HUES64 (cell line): ENCODE measurements around the gene FANCC.

Experiments used
- H3K27ac ChIP-seq: 2 replicates; pipeline ENCODE4 v1.7.0; 2013; ENCODE audit warnings: low read depth, low read length, inconsistent platforms
- H3K27me3 ChIP-seq: 2 replicates; pipeline ENCODE4 v1.6.1; 2013; ENCODE audit warnings: mild to moderate bottlenecking, low read length; ENCODE audit not compliant: insufficient read depth
- H3K36me3 ChIP-seq: 2 replicates; pipeline ENCODE4 v1.6.1; 2013; ENCODE audit warnings: mild to moderate bottlenecking, low read length; ENCODE audit not compliant: insufficient read depth
- H3K4me1 ChIP-seq: 2 replicates; pipeline ENCODE4 v1.6.1; 2013; ENCODE audit warnings: mild to moderate bottlenecking, low read length, moderate library complexity; ENCODE audit not compliant: insufficient read depth
- H3K4me3 ChIP-seq: 2 replicates; pipeline ENCODE4 v1.5.1; 2013; ENCODE audit warnings: mild to moderate bottlenecking, low read length, moderate library complexity
- H3K9ac ChIP-seq: 2 replicates; pipeline ENCODE4 v1.6.1; 2013; ENCODE audit warnings: mild to moderate bottlenecking, low read depth, low read length
- H3K9me3 ChIP-seq: 2 replicates; pipeline ENCODE4 v1.6.1; 2013; ENCODE audit warnings: low read depth, low read length; ENCODE audit not compliant: insufficient read depth
- whole genome bisulfite sequencing: fragments of 150-250, 120-280 bp; methylation state at CpG from one replicate; pipeline ENCODE4 v1.1.7; 2013; ENCODE audit warnings: missing lambda C conversion rate; 5-methylcytosine and 5-hydroxymethylcytosine counted together

Gene FANCC

GRCh38 chr9:95131023-95131943, 186.2 kb downstream of the FANCC start:
- Histone ChIP-seq H3K4me3 (peak overlapping the region; percentile 25; the same call in 1 of the 2 replicates), H3K9ac (no peak overlapping the region), H3K27me3 (no peaks in the 10 kb centered on the region), H3K36me3 (no peaks in the 10 kb centered on the region), H3K4me1 (peaks cover 39% of the 10 kb centered on the region), H3K9me3 (no peaks in the 10 kb centered on the region), H3K27ac (peak overlapping the region; percentile 72; the same call in 1 of the 2 replicates)
- 11% methylated on average over 7 of the region's 7 CpGs for WGBS

- 15% methylated on average over 4 of the region's 5 CpGs for WGBS
- Histone ChIP-seq H3K36me3 (no peaks in the 10 kb centered on the region), H3K9ac (no peak overlapping the region), H3K4me3 (no peak overlapping the region), H3K27me3 (no peaks in the 10 kb centered on the region), H3K4me1 (peaks cover 39% of the 10 kb centered on the region), H3K9me3 (no peaks in the 10 kb centered on the region), H3K27ac (peak overlapping the region; percentile 72; the same call in 1 of the 2 replicates)
These were observed 187.0 kb downstream of the FANCC start for GRCh38 chr9:95130484-95130883.

- Histone ChIP-seq H3K27me3 (no peaks in the 10 kb centered on the region), H3K36me3 (no peaks in the 10 kb centered on the region), H3K4me3 (no peak overlapping the region), H3K27ac (peak overlapping the region; percentile 49; the same call in 1 of the 2 replicates), H3K9me3 (no peaks in the 10 kb centered on the region), H3K9ac (no peak overlapping the region), H3K4me1 (peaks cover 39% of the 10 kb centered on the region)
- WGBS, result 62% methylated on average over 8 of the region's 8 CpGs
These were observed 187.8 kb downstream of the FANCC start for GRCh38 chr9:95129476-95130291.

DNA sequence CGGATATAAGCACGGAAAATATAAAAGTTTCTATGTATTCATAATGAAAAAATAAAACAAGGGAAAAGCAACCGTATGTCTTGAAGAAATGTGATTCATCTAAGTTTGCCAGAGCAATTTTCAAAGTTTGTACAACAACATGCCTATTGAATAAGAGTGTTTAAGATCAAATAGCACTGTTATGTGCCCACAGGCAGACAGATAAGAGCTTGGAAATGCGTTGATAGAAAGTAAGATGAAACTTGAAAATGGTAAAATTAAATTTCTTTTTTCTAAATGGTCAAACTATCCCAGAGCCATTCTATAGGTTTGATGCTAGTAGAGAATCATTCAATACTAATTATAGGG, 189.4 kb downstream of the FANCC start:
- H3K36me3 ChIP-seq, result no peaks in the 10 kb centered on the region
- no peaks in the 10 kb centered on the region for H3K27me3 ChIP-seq
- peaks cover 39% of the 10 kb centered on the region for H3K4me1 ChIP-seq
- no peak overlapping the region for H3K9ac ChIP-seq
- H3K27ac ChIP-seq, result no peak overlapping the region
- no peak overlapping the region for H3K4me3 ChIP-seq
- WGBS, result 90% methylated on average over 2 of the region's 4 CpGs
- H3K9me3 ChIP-seq, result no peaks in the 10 kb centered on the region

DNA sequence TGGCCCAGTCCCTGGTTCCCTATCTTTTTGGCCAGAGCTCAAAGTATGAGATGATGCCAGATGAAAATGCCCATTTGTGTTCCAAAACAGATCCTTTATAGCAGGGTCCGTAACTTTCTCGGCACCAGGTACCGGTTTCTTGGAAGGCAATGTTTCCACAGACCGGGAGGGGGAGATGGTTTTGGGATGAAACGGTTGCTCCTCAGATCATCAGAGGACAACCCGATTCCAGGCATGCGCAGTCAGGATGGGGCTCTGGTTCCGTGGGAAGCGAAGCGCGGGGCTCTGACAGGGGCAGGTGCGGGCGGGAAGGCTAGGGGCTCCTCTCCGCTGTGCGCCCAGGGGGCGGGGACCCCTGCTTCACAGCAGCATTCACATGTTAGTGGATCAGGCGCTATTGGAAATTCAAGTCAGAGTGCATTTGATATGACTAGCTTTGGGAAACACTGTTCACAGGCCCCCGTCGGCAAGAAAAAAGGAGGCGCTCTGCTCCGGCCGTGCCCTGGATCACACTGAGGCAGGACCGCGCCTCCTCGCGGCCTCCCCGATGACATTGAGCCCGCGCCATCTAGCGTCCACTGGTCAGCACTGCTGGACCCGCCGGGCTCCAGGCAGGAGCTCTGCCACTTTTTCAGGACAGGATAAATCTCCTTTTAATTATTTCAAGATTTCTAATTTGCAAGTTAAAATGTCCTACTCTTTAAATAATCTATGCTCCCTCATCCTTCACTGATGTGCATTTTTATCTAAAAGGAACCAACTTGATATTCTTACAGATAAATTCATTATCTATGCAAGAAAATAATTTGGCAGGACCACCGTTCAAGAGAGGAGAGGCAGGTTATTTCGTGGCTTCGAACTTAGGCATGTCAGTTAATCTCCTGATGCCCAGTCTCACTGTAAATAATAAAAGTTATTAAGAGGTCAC, 190.0 kb downstream of the FANCC start:
- H3K9me3 ChIP-seq, result no peaks in the 10 kb centered on the region
- WGBS, result 30% methylated on average over 35 of the region's 35 CpGs
- no peaks in the 10 kb centered on the region for H3K27me3 ChIP-seq
- H3K9ac ChIP-seq, result no peak overlapping the region
- no peaks in the 10 kb centered on the region for H3K36me3 ChIP-seq
- no peak overlapping the region for H3K27ac ChIP-seq
- H3K4me1 ChIP-seq, result peaks cover 39% of the 10 kb centered on the region
- H3K4me3 ChIP-seq, result peak overlapping the region; percentile 48

DNA sequence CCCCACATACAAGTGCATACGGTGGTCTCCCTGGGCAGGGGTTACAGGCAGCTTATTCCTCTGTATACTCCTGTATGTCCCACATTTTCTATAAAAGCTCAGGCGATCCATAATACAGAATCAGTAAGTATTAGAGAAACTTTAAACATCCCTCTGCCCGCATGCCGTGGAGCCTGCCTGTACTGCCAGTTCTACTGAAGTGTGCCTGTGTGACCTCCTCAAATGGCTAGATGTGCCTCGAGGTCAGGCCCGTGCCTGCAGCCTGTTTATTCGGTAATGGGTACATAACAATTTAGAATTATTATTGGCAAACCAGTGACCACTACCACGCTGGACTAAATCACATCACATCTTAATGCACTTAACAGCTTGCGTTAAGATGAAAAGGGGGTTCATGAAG, 190.8 kb downstream of the FANCC start:
- Histone ChIP-seq H3K27me3 (no peaks in the 10 kb centered on the region), H3K9me3 (no peaks in the 10 kb centered on the region), H3K36me3 (no peaks in the 10 kb centered on the region), H3K4me3 (no peak overlapping the region), H3K9ac (no peak overlapping the region), H3K4me1 (peaks cover 38% of the 10 kb centered on the region), H3K27ac (no peak overlapping the region)
- 97% methylated on average over 9 of the region's 9 CpGs for WGBS

GRCh38 chr9:95125652-95126051, 191.9 kb downstream of the FANCC start:
- no peaks in the 10 kb centered on the region for H3K27me3 ChIP-seq
- H3K9me3 ChIP-seq, result no peaks in the 10 kb centered on the region
- no peak overlapping the region for H3K27ac ChIP-seq
- peaks cover 27% of the 10 kb centered on the region for H3K4me1 ChIP-seq
- H3K4me3 ChIP-seq, result no peak overlapping the region
- no peak overlapping the region for H3K9ac ChIP-seq
- no peaks in the 10 kb centered on the region for H3K36me3 ChIP-seq
- 64% methylated on average over 2 of the region's 3 CpGs for WGBS

GRCh38 chr9:95124582-95125367, 192.7 kb downstream of the FANCC start:
- Histone ChIP-seq H3K4me3 (no peak overlapping the region), H3K27me3 (no peaks in the 10 kb centered on the region), H3K9ac (no peak overlapping the region), H3K36me3 (no peaks in the 10 kb centered on the region), H3K27ac (no peak overlapping the region), H3K4me1 (peaks cover 20% of the 10 kb centered on the region), H3K9me3 (no peaks in the 10 kb centered on the region)
- WGBS, result 86% methylated on average over 8 of the region's 9 CpGs

GRCh38 chr9:95120781-95121370, 196.6 kb downstream of the FANCC start:
- H3K4me1 ChIP-seq, result no peaks in the 10 kb centered on the region; the same call in none of the 2 replicates
- no peak overlapping the region for H3K27ac ChIP-seq
- no peak overlapping the region for H3K4me3 ChIP-seq
- no peaks in the 10 kb centered on the region for H3K9me3 ChIP-seq
- H3K9ac ChIP-seq, result no peak overlapping the region
- no peaks in the 10 kb centered on the region for H3K27me3 ChIP-seq
- no peaks in the 10 kb centered on the region for H3K36me3 ChIP-seq

DNA sequence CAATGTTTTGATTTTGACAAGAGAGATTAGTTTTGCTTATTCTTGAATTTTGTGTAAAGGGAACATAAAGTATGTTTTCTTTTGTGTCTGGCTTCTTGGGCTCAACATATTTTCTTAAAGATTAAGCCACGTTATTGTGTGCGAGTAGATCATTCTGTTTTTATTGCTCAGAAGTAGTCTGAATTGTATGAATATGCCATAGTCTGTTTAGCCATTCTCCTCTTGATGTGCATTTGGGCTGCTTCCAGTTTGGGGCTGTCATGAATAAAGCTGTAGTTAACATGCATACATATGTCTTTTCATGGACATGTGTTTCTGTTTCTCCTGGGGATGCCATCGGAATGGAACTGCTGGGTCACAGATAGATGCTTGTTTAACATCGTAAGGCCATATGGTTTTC, 198.9 kb downstream of the FANCC start:
- H3K4me1 ChIP-seq, result no peaks in the 10 kb centered on the region; the same call in 1 of the 2 replicates
- H3K9me3 ChIP-seq, result no peaks in the 10 kb centered on the region
- 95% methylated on average over 4 of the region's 4 CpGs for WGBS
- H3K9ac ChIP-seq, result no peak overlapping the region
- H3K4me3 ChIP-seq, result no peak overlapping the region
- no peaks in the 10 kb centered on the region; the same call in 1 of the 2 replicates for H3K36me3 ChIP-seq
- H3K27me3 ChIP-seq, result no peaks in the 10 kb centered on the region
- H3K27ac ChIP-seq, result no peak overlapping the region
